NCI-H748 (cell line): ENCODE data around the gene COA3.
"Not testable (repeated sequence)": the region's sequence is repeated elsewhere in the genome, so short reads cannot be mapped to it uniquely, and the experiment has no call there.

Experiments
- DNase-seq: peaks from one replicate; lab custom pipeline; 2025; ENCODE audit not compliant: unreplicated experiment; lab: John Stamatoyannopoulos, UW

COA3 gene

DNA sequence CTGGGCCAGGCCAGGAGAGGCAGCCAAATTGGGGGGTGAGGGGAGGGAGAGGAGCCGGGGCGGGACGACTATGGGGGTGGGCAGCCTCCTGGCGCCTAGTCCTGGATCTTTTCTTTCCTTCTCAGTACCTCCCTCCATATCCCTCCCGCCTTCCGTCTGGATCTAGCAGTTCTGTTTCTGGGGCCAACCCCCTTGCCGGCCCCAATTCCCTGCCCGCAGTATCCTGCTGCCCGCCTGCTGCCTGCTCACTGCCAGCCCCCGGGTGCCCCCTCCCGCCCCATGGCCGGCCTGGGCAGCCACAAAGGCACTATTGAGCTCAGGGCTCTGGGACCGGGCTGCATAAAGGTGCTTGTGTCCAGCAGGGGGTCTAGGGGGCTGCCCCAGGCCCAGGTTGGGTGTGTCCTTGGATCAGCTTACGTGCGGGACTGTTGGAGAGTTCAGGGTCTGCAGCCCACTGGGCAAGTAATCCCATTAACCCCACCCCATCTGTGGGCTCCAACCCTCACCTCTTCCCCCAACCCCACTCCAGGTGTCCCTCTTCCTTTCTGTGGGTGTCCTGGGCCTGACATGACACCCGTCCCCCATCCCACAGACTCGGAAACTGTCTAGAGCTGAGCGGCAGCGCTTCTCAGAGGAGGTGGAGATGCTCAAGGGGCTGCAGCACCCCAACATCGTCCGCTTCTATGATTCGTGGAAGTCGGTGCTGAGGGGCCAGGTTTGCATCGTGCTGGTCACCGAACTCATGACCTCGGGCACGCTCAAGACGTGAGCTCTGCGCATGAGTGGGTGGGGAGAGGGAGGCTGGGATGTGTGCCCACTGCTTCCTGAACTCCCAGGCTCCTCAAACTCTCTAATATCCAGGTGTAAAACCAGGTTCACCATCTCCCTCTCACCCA lies 16.1 kb downstream of the COA3 start:
- DNase-seq, result no peak

DNA sequence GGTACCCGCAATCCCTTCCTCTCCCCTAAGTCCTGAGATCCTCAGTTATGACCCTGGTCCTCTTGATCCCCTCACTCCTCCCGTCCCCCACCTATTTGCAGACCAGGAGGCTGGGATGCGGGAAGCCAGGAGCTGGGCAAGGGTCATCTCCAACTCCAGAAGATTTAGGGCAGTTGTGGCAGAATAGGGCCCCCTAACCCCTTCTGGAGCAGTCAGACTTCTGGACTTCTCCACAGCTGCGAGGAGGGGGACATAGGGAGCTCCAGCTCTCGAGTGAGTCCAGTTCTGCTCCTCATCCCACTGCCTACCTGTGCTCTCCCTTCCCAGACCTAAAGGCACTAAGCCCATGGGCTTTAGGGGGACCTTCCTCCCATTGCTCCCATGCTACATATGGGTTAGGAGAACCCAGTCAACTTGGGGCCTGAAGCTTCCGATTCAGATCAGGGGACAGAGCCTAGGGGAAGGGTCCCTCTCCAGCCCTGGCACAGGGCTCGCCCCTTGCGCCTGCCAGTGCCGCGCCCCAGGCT lies 16.8 kb downstream of the COA3 start:
- no peak for DNase-seq

DNA sequence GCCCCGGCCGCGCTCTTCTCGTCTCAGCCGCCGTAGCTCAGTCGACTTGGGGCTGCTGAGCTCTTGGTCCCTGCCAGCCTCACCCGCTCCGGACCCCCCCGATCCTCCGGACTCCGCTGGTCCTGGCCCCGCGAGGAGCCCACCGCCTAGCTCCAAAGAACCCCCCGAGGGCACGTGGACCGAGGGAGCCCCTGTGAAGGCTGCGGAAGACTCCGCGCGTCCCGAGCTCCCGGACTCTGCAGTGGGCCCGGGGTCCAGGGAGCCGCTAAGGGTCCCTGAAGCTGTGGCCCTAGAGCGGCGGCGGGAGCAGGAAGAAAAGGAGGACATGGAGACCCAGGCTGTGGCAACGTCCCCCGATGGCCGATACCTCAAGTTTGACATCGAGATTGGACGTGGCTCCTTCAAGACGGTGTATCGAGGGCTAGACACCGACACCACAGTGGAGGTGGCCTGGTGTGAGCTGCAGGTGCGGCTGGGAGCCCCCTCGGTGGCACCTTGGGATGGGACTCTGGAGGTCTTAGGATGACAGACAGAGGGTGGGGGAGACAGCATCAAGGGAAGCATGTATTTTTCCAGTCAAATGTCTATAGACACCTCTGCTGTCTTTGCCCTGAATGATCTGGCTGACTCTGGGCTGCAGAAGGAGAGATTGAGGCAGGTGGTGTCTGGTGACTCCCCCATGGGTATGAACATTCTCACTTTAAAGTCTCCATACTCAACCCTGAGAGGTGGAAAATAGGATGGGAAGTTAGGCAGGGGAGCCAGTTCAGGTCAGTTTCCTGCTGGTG lies 17.5 kb downstream of the COA3 start:
- no peak for DNase-seq

DNA sequence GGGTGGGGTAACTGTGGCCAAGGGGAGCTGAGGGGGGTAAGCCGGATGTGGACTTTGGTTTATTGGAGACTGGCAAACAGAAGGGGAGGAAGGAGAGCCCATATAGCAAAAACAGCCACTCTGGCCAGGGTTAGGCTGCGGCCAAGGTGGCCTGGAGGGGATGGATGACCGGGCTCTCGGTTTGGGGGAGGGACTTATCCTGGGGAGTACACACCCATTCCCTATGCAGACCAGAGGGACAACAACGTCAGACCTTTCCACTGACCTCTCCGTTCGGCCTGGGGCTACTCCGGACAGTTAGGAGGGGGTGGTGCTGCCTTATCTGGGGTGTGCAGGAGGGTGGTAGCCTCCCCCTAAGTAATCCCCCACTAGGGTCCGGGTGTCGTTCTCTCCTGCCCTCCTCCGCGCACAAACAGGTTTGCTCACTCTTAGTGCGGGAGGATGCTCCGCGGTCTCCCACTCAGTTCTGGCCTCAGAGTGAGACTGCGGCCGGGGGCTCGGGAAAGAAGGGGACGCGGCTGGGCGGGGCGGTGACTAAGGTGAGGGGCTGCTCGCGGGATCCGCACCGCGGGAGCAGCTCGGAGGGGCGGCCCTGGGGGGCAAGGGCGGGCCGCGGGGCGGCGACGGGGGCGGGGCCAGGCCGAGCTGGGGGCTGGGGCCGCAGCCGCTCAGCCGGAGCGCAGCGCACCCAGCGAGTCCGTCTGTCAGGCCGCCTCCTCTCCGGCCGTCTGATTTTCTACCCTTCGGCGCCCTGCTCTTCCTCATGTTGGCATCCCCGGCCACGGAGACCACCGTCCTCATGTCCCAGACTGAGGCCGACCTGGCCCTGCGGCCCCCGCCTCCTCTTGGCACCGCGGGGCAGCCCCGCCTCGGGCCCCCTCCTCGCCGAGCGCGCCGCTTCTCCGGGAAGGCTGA lies 18.3 kb downstream of the COA3 start, which contains the start of gene WNK4:
Gene WNK4 (plus strand): TSS at position 675 of the 915 bp plus-strand sequence. CDS start 89 bp downstream, at position 764.
- DNase-seq, result peak; percentile 53

- DNase-seq, result no peak
Observed at GRCh38 chr17:42779304-42779935, 19.1 kb downstream of the COA3 start.

DNA sequence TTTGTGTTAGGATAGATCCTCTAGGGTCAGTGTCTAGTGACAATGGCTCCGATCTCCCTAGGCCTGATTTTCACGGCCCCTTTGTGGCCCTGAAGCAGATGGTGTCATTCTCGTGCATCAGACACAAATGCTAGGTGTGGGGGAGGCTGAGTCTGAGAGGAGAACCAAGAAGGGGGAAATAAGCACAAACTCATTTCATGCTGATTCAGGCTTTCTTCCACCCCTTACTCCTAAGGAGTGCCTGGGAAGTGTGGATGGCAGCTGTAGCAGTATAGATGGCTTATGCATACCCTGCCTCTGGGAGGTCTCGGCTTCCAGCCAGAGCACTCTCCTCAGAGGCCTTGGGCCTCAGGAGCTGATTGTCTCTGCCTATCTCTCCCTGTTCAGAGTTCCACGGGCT lies 19.9 kb downstream of the COA3 start:
- no peak for DNase-seq

- DNase-seq, result no peak
Observed at GRCh38 chr17:42775534-42776098, 22.9 kb downstream of the COA3 start.

DNA sequence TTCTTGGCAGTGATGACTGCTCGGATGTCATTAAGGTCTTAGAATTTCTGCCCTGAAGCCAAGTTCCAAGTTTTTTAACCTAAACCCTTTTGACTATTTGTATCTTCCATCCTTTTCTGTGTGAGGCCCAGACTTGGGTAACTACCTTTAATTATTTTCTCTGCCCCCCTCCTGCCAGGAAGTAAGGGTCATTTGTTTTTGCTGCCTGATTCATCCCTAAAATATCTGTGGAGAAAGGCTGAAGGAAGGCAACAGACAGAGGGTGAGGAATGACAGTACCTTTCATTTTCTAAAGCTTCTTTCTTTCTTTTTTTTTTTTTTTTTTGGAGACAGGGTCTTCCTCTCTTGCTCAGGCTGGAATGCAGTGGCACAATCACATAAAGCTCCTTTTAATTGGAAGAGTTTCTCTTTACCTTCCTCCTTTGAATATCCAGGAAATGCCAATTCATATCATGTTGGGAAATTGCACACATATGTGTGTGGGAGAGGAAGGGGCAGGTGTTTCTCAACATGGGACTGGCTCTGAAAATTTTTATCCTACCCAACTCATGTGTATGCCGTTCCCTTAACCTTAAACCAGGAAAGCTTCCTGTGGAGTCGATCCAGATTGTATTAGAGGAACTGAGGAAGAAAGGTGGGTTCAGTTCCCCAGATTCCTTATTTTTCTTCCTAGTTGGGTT lies 24.3 kb downstream of the COA3 start:
- no peak for DNase-seq

DNA sequence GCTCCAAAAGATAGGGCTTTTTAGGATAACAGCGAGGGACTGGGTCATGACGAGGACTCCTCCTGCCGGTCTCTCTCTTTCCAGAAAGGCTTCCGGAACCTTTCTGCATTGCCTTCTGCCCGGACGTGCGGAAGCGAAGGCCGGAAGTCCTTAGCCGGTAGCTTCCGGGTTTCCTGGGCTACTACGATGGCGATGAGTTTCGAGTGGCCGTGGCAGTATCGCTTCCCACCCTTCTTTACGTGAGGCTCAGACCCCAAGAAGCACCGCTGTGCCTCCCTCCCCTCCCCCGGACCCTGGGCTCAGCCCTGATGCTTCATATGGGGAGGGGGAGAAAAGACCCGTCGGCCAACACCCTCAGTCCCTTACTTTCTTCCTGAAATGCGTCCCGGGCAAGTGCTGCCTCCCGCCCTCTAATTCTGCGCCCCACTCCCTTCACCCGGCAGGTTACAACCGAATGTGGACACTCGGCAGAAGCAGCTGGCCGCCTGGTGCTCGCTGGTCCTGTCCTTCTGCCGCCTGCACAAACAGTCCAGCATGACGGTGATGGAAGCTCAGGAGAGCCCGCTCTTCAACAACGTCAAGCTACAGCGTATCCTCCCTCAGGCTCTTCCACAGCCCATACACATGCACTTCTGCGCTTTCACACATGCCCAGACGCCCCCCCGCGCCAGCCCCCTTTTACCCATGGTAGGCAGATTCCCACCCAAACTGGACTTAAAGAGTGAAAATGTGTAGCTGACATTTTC lies 25.0 kb downstream of the COA3 start, which contains the start of gene VPS25:
Gene VPS25 (plus strand): TSS at position 160 of the 746 bp plus-strand sequence. CDS start 27 bp downstream, at position 187.
- peak; percentile 86 for DNase-seq

DNA sequence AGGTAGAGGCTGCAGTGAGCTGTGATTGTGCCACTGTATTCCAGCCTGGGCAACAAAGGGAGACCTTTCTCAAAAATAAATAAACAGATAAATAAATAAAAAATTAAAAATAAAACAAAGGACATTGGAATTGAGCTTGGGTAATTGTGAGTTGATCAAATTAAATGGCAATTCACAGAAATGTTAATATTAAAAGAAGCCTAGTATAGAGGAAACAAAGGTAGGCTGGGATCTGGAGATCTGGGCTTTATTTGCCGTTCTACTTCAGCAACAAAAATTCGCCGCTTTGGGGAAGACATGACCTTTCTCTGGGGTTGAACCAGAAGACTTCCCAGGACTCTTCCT lies 25.6 kb downstream of the COA3 start:
- no peak for DNase-seq

DNA sequence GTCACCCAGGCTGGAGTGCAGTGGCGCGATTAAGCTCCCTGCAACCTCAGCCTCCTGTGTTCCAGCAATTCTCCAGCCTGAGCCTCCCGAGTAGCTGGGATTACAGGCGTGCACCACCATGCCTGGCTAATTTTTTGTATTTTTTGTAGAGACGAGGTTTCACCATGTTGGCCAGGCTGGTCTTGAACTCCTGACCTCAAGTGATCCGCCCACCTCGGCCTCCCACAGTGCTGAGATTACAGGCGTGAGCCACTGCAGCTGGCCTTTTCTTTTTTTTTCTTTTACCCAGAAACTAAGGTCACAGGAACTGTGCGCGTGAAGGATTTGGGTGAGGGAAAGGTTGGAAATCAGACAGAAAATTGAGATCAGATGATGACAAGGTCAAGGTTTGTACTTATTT lies 28.5 kb downstream of the COA3 start:
- DNase-seq, result not testable (repeated sequence)

DNA sequence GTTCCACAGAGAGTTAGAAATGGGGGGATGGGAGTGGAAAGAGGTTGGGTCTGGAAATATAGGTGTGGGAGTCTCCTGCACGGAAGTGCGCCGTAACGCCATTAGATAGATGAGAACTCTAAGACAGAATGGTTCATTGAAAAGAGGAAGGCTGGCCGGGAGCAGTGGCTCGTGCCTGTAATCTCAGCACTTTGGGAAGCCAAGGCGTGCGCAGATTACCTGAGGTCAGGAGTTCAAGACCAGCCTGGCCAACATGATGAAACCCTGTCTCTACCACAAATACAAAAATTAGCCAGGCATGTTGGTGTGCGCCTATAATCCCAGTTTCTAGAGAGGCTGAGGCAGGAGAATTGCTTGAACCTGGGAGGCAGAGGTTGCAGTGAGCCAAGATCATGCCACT lies 30.5 kb downstream of the COA3 start:
- not testable (repeated sequence) for DNase-seq

DNA sequence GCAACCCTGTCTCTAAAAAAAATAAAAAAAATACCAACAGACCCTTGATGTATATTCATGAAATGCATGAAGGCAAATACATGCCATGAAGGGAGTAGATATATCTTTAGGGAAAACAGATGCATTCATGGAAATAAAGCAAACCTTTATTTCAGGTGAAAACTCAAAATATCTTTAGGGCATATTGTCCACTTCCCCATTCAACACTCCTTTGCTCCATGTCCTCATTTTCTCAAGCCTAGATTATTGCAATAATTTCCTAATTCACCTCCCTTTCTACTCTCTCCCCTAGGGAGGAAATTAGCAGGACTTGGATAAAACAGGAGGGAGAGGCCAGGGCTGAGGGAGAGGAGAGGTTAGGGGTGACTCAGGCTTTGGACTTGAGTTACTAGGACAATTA lies 31.0 kb downstream of the COA3 start:
- DNase-seq, result no peak

DNA sequence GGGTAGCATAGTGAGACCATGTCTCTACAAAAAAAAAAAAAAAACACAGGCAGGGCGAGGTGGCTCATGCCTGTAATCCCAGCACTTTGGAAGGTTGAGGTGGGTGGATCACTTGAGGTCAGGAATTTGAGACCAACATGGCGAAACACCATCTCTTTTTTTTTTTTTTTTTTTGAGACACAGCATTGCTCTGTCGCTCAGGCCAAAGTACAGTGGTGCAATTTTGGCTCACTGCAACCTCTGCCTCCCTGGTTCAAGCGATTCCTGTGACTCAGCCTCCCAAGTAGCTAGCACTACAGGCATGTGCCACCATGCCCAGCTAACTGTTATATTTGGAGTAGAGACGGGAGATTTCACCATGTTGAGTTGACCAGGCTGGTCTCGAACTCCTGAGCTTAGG lies 32.4 kb downstream of the COA3 start:
- no peak for DNase-seq

GRCh38 chr17:42761638-42762037 lies 36.9 kb downstream of the COA3 start:
- no peak for DNase-seq

GRCh38 chr17:42760652-42761581 lies 37.6 kb downstream of the COA3 start, which contains the start of gene RAMP2:
Gene RAMP2 (plus strand): TSS chr17:42761227. CDS start chr17:42761262, 35 bp downstream.
- peak; percentile 63 for DNase-seq

DNA sequence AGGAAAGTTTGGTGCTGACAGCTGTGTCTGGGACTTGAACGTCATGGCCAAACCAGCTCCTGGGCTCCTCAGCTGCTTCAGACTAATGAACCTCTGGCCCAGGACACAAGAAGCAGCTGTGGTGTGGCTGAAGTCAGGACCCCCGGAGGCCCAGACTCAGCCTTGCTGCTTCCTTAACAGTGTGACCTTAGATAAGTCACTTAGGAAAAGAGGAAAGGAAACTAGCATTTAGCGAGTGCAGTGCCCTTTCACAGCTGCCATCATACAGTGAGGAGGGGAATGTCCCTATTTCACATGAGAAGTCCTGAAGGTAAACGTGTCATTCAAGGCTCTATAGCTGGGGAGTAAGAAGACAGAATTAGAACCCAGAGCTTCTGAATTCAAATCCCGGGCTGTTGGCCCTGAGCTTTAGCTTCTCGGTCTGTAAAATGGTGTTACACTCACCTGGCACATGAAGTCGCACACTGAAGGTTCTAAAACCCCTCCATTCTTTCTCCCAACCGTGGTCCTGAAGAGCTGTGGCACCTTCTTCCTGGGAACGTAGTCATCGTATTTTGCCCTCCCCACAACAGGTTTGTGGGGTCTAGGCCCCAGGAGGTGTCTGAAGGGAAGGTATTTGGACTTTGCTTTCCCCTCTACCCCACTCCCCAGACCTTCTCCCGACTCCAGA lies 38.4 kb downstream of the COA3 start:
- no peak for DNase-seq
